IPS-18c (cell line): Measurements from ENCODE around the gene KDM2A.
A peak's percentile ranks its signal among the peaks of the same experiment; 100 is the strongest.

Experiments
- H3K4me3 ChIP-seq: 2 replicates; pipeline ENCODE4 v1.7.0; 2013; ENCODE audit warnings: low read depth, mild to moderate bottlenecking, low read length, moderate library complexity; ENCODE audit not compliant: insufficient read depth
- H3K9me3 ChIP-seq: one replicate; pipeline ENCODE4 v1.6.1; 2013; ENCODE audit warnings: mild to moderate bottlenecking, low read length, moderate library complexity; ENCODE audit not compliant: control insufficient read depth, insufficient read depth

KDM2A gene

GRCh38 chr11:67261640-67261945, 142.5 kb downstream of the KDM2A start:
- peak overlapping the region; percentile 40 for H3K4me3 ChIP-seq
- H3K9me3 ChIP-seq: no peaks in the 10 kb centered on the region

GRCh38 chr11:67261946-67262681, 143.1 kb downstream of the KDM2A start:
- Histone ChIP-seq H3K4me3 (peak overlapping the region; percentile 40; the same call in 1 of the 2 replicates), H3K9me3 (no peaks in the 10 kb centered on the region)

- Histone ChIP-seq H3K9me3 (no peaks in the 10 kb centered on the region), H3K4me3 (no peak overlapping the region)
Observed at GRCh38 chr11:67262731-67263675, 143.9 kb downstream of the KDM2A start.

GRCh38 chr11:67264260-67264659, 145.2 kb downstream of the KDM2A start:
- H3K4me3 ChIP-seq: no peak overlapping the region
- H3K9me3 ChIP-seq: no peaks in the 10 kb centered on the region

- H3K4me3 ChIP-seq: no peak overlapping the region
- no peaks in the 10 kb centered on the region for H3K9me3 ChIP-seq
Observed at GRCh38 chr11:67264877-67265632, 146.0 kb downstream of the KDM2A start.

- Histone ChIP-seq H3K4me3 (no peak overlapping the region), H3K9me3 (no peaks in the 10 kb centered on the region)
Observed at GRCh38 chr11:67265633-67266448, 146.8 kb downstream of the KDM2A start.

GRCh38 chr11:67266449-67267187, 147.6 kb downstream of the KDM2A start, which contains the start of gene GRK2:
Gene GRK2, plus strand, starts transcription at chr11:67266473. Its CDS starts 227 bp downstream, at chr11:67266700.
- H3K4me3 ChIP-seq: peak within 1 kb of the TSS; percentile 72
- no peaks in the 10 kb centered on the region for H3K9me3 ChIP-seq

- no peaks in the 10 kb centered on the region for H3K9me3 ChIP-seq
Observed at GRCh38 chr11:67267188-67268080, 148.4 kb downstream of the KDM2A start.

GRCh38 chr11:67268081-67268961, 149.3 kb downstream of the KDM2A start:
- H3K4me3 ChIP-seq: no peak overlapping the region; the same call in 1 of the 2 replicates
- H3K9me3 ChIP-seq: no peaks in the 10 kb centered on the region

More at GRCh38 chr11:67267188-67268080, 148.4 kb downstream of the KDM2A start:
- peak overlapping the region; percentile 72 for H3K4me3 ChIP-seq

- no peaks in the 10 kb centered on the region for H3K9me3 ChIP-seq
- no peak overlapping the region for H3K4me3 ChIP-seq
Observed at GRCh38 chr11:67268962-67269268, 149.9 kb downstream of the KDM2A start.

GRCh38 chr11:67269401-67270255, 150.6 kb downstream of the KDM2A start:
- no peaks in the 10 kb centered on the region for H3K9me3 ChIP-seq
- peak overlapping the region; percentile 28; the same call in 1 of the 2 replicates for H3K4me3 ChIP-seq

- Histone ChIP-seq H3K4me3 (no peak overlapping the region), H3K9me3 (no peaks in the 10 kb centered on the region)
Observed at GRCh38 chr11:67270256-67271204, 151.5 kb downstream of the KDM2A start.

- Histone ChIP-seq H3K4me3 (no peak overlapping the region), H3K9me3 (no peaks in the 10 kb centered on the region)
Observed at GRCh38 chr11:67271205-67271540, 152.1 kb downstream of the KDM2A start.
